ENCODE data around the gene RGS19.

RGS19 gene

GRCh38 chr20:64032706-64033624 is 46.4 kb downstream of the RGS19 start:
- no peak for DNase-seq

GRCh38 chr20:64031822-64032314 is 47.5 kb downstream of the RGS19 start:
- DNase-seq, result no peak

GRCh38 chr20:64030371-64031134 is 48.8 kb downstream of the RGS19 start:
- DNase-seq, result no peak

- no peak for DNase-seq
These were observed 49.8 kb downstream of the RGS19 start for GRCh38 chr20:64029293-64030117.

GRCh38 chr20:64027981-64028685 is 51.2 kb downstream of the RGS19 start:
- DNase-seq, result no peak

GRCh38 chr20:64025826-64026412 is 53.4 kb downstream of the RGS19 start:
- no peak for DNase-seq

- DNase-seq, result no peak
These were observed 54.1 kb downstream of the RGS19 start for GRCh38 chr20:64025101-64025825.

- no peak for DNase-seq
These were observed 55.0 kb downstream of the RGS19 start for GRCh38 chr20:64024141-64024990.

GRCh38 chr20:64023361-64024140 is 55.8 kb downstream of the RGS19 start:
- DNase-seq, result no peak
